HG03045 (cell line): Measurements from ENCODE around the gene RIPOR3.
"Not testable (repeated sequence)": the region's sequence is repeated elsewhere in the genome, so short reads cannot be mapped to it uniquely, and the experiment has no call there.

Source experiments
- ATAC-seq: cut with Tn5 transposase; IDR thresholded peaks from one replicate; pipeline ENCODE4 v1.9.1; 2021; ENCODE audit warnings: mild to moderate bottlenecking, moderate library complexity; ENCODE audit not compliant: unreplicated experiment

RIPOR3 gene

GRCh38 chr20:50704514-50704913, 13.2 kb upstream of the RIPOR3 start:
- no peak for ATAC-seq

- ATAC-seq: not testable (repeated sequence)
These were observed 12.5 kb upstream of the RIPOR3 start for GRCh38 chr20:50703651-50704438.

GRCh38 chr20:50701041-50701963, 10.0 kb upstream of the RIPOR3 start:
- no peak for ATAC-seq

- ATAC-seq: no peak
These were observed 8.3 kb upstream of the RIPOR3 start for GRCh38 chr20:50699688-50700087.

GRCh38 chr20:50698255-50698654, 6.9 kb upstream of the RIPOR3 start:
- not testable (repeated sequence) for ATAC-seq

- no peak for ATAC-seq
These were observed 4.0 kb upstream of the RIPOR3 start for GRCh38 chr20:50695135-50695872.

- ATAC-seq: no peak
These were observed 3.2 kb upstream of the RIPOR3 start for GRCh38 chr20:50694379-50695134.

GRCh38 chr20:50693001-50693400, 1.7 kb upstream of the RIPOR3 start:
- ATAC-seq: no peak

- ATAC-seq: no peak
These were observed 1.2 kb upstream of the RIPOR3 start for GRCh38 chr20:50692552-50692933.

- ATAC-seq: no peak
These were observed 520 bp upstream of the RIPOR3 start for GRCh38 chr20:50691573-50692551.

GRCh38 chr20:50689864-50690649, 1.3 kb downstream of the RIPOR3 start:
- ATAC-seq: no peak

GRCh38 chr20:50688256-50688975, 2.9 kb downstream of the RIPOR3 start:
- ATAC-seq: no peak

DNA sequence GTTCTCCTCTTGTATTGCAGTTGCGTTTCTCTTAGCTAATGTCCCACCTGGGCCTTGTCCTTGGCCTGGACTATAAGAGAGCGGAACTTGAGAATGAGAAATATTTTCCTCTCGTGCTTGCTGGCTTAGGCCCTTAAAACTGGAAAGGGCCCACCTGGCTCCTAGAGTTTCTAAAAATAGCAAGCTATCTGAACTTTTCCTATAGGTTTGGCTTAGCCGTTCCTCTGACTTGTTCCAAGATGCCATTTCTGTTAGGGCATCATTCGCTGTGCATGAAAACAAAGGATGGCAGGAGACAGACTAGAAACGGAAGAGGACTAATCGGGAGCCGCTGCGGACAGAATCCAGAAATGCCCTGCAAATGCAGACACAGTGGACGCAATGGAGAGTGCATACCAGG, 4.5 kb downstream of the RIPOR3 start:
- no peak for ATAC-seq

- no peak for ATAC-seq
These were observed 7.8 kb downstream of the RIPOR3 start for GRCh38 chr20:50683570-50683969.

DNA sequence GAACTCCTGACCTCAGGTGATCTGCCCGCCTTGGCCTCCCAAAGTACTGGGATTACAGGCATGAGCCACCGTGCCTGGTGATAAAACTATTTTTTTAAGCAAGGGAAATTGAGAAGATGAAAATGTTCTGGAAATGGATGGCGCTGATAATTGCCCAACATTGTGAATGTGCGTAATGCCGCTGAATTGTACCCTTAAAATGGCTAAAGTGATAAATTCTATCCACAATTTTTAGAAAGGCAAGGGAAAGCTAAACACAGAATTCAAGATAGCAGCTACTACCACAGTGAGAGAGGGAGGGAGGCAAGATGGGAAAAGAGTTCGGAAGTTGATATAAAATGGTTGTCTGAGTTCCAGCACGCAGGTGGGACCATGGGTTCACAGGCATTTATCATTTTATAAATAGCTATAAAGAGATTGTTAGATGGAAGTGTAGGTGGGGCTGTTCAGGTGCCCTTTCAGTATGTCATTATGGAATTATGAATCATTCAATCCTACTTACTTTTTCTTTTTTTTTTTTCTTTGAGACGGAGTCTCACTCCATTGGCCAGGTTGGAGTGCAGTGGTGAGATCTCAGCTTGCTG, 8.3 kb downstream of the RIPOR3 start:
- ATAC-seq: no peak

GRCh38 chr20:50682065-50682464, 9.3 kb downstream of the RIPOR3 start:
- no peak for ATAC-seq

GRCh38 chr20:50681359-50682064, 9.8 kb downstream of the RIPOR3 start:
- no peak for ATAC-seq
